Type B pancreatic cell (in vitro differentiated cells): ENCODE measurements around the gene CCDC66. TPM values are rescaled to one million over a fixed set of nuclear protein-coding genes. Genes with fewer than 3 reads are reported as not detected.
A peak's percentile ranks its signal among the peaks of the same experiment; 100 is the strongest.

Experiments used
- DNase-seq: peaks from one replicate; pipeline ENCODE4 v3.0.0; 2021; ENCODE audit warnings: mixed read lengths; ENCODE audit not compliant: unreplicated experiment; ENCODE audit errors: extremely low spot score
- H3K27ac Mint-ChIP-seq: 2 replicates; pipeline ENCODE4 v1.8.0; 2021; ENCODE audit warnings: mild to moderate bottlenecking, mixed read lengths
- H3K27me3 Mint-ChIP-seq: 2 replicates; pipeline ENCODE4 v1.8.0; 2021; ENCODE audit warnings: mixed read lengths
- H3K36me3 Mint-ChIP-seq: 2 replicates; pipeline ENCODE4 v1.8.0; 2021; ENCODE audit warnings: mixed read lengths
- H3K4me1 Mint-ChIP-seq: one replicate; pipeline ENCODE4 v1.8.0; 2021; ENCODE audit warnings: mixed read lengths; ENCODE audit not compliant: unreplicated experiment
- H3K4me3 Mint-ChIP-seq: 2 replicates; pipeline ENCODE4 v1.8.0; 2021; ENCODE audit warnings: mild to moderate bottlenecking, mixed read lengths
- H3K9me3 Mint-ChIP-seq: 2 replicates; pipeline ENCODE4 v1.8.0; 2021; ENCODE audit warnings: mixed read lengths
- CTCF ChIP-seq: fragments of 200-600 bp; sonication (generic); conservative IDR thresholded peaks from 2 replicates; pipeline ENCODE4 v1.5.0; 2021; ENCODE audit warnings: antibody characterized with exemption, mild to moderate bottlenecking
- total RNA-seq: library from RNA; stranded (reverse); gene quantifications from 2 replicates; pipeline ENCODE4 v1.2.1, GENCODE V29; 2021; ENCODE audit warnings: low replicate concordance

Gene CCDC66
- total RNA-seq, 1 donor from 2014 or later: 39.5 TPM

- Mint-ChIP-seq H3K4me3 (no peak overlapping the region), H3K9me3 (no peaks in the 10 kb centered on the region), H3K27me3 (no peaks in the 10 kb centered on the region), H3K36me3 (peaks cover 42% of the 10 kb centered on the region), H3K4me1 (peaks cover 12% of the 10 kb centered on the region), H3K27ac (peak overlapping the region; percentile 45)
- DNase-seq: no peak
- no peak for TF ChIP-seq CTCF
Observed at GRCh38 chr3:56633602-56634535, 76.9 kb downstream of the CCDC66 start.

GRCh38 chr3:56645407-56645806, 88.4 kb downstream of the CCDC66 start:
- no peaks in the 10 kb centered on the region for H3K9me3 Mint-ChIP-seq
- no peaks in the 10 kb centered on the region for H3K4me1 Mint-ChIP-seq
- no peak for TF ChIP-seq CTCF
- H3K27ac Mint-ChIP-seq: no peak overlapping the region
- DNase-seq: no peak
- H3K4me3 Mint-ChIP-seq: no peak overlapping the region
- no peaks in the 10 kb centered on the region for H3K27me3 Mint-ChIP-seq
- H3K36me3 Mint-ChIP-seq: peaks cover 54% of the 10 kb centered on the region

GRCh38 chr3:56654460-56654859, 97.5 kb downstream of the CCDC66 start:
- no peak for TF ChIP-seq CTCF
- H3K9me3 Mint-ChIP-seq: no peaks in the 10 kb centered on the region
- no peak for DNase-seq
- H3K4me3 Mint-ChIP-seq: no peak overlapping the region
- no peak overlapping the region for H3K27ac Mint-ChIP-seq
- no peaks in the 10 kb centered on the region for H3K4me1 Mint-ChIP-seq
- H3K36me3 Mint-ChIP-seq: peaks cover 49% of the 10 kb centered on the region
- no peaks in the 10 kb centered on the region for H3K27me3 Mint-ChIP-seq

GRCh38 chr3:56655709-56656108, 98.7 kb downstream of the CCDC66 start:
- H3K9me3 Mint-ChIP-seq: no peaks in the 10 kb centered on the region
- TF ChIP-seq CTCF: no peak
- peaks cover 53% of the 10 kb centered on the region for H3K36me3 Mint-ChIP-seq
- no peaks in the 10 kb centered on the region for H3K27me3 Mint-ChIP-seq
- no peak overlapping the region for H3K27ac Mint-ChIP-seq
- no peak overlapping the region for H3K4me3 Mint-ChIP-seq
- no peaks in the 10 kb centered on the region for H3K4me1 Mint-ChIP-seq
- no peak for DNase-seq

- no peak overlapping the region for H3K4me3 Mint-ChIP-seq
- H3K27ac Mint-ChIP-seq: no peak overlapping the region
- H3K4me1 Mint-ChIP-seq: no peaks in the 10 kb centered on the region
- DNase-seq: no peak
- peaks cover 40% of the 10 kb centered on the region for H3K36me3 Mint-ChIP-seq
- H3K27me3 Mint-ChIP-seq: no peaks in the 10 kb centered on the region
- TF ChIP-seq CTCF: no peak
- H3K9me3 Mint-ChIP-seq: no peaks in the 10 kb centered on the region
Observed at GRCh38 chr3:56664823-56665222, 107.8 kb downstream of the CCDC66 start.
